H1 (cell line): Measurements from ENCODE around the gene S1PR3. TPM values are rescaled to one million over a fixed set of nuclear protein-coding genes. Genes with fewer than 3 reads are reported as not detected.

Experiments used
- CTCF ChIA-PET: fragments of 300-600 bp; sonication (Branson Sonifier 250); formaldehyde crosslinking; loops from one replicate; lab custom pipeline; 2021; ENCODE audit not compliant: partially characterized antibody; lab: Charles Lee
- POLR2A ChIA-PET: fragments of 300-600 bp; sonication (Branson Sonifier 250); formaldehyde crosslinking; loops from one replicate; lab custom pipeline; 2021; ENCODE audit warnings: inconsistent platforms; ENCODE audit not compliant: partially characterized antibody; lab: Charles Lee
- DNase-seq, 2 experiments: peaks; one replicate each; pipeline versions ENCODE4 v3.0.0 to v3.0.0-alpha.2; 2010 to 2022; ENCODE audit warnings: low spot score in 2 of 2, low read depth in 1 of 2, mixed read lengths in 1 of 2
- FAIRE-seq: peaks from 2 replicates; lab custom pipeline; 2011; peaks lifted over from hg19 to GRCh38; lab: Jason Lieb, UNC
- H2AFZ ChIP-seq: 2 replicates; pipeline ENCODE4 v1.8.1; 2012; ENCODE audit warnings: low read length, inconsistent platforms
- H2AK5ac ChIP-seq: 2 replicates; pipeline ENCODE4 v1.6.1; 2013; ENCODE audit warnings: low read depth, low read length
- H2BK120ac ChIP-seq: replicated peaks from 2 replicates; pipeline ENCODE3; 2013; ENCODE audit warnings: low read depth, low read length, inconsistent platforms
- H2BK12ac ChIP-seq: 2 replicates; pipeline ENCODE4 v1.6.1; 2013; ENCODE audit warnings: low read depth, low read length
- H2BK15ac ChIP-seq: 2 replicates; pipeline ENCODE4 v1.6.1; 2013; ENCODE audit warnings: low read length
- H2BK20ac ChIP-seq: 2 replicates; pipeline ENCODE4 v1.6.1; 2013; ENCODE audit warnings: low read length
- H2BK5ac ChIP-seq: 2 replicates; pipeline ENCODE4 v1.6.1; 2013; ENCODE audit warnings: low read depth, low read length
- H3K14ac ChIP-seq: 2 replicates; pipeline ENCODE4 v1.6.1; 2013; ENCODE audit warnings: inconsistent platforms; ENCODE audit not compliant: insufficient read length
- H3K18ac ChIP-seq: 2 replicates; pipeline ENCODE4 v1.6.1; 2013; ENCODE audit warnings: low read length; ENCODE audit errors: extremely low read depth
- H3K23ac ChIP-seq: 2 replicates; pipeline ENCODE4 v1.6.1; 2013; ENCODE audit warnings: inconsistent platforms; ENCODE audit not compliant: insufficient read length
- H3K23me2 ChIP-seq: 2 replicates; pipeline ENCODE4 v1.6.1; 2013; ENCODE audit warnings: low read depth, low read length
- H3K27ac ChIP-seq: 2 replicates; pipeline ENCODE4 v1.6.1; 2011; ENCODE audit warnings: low read depth, low read length, inconsistent platforms
- H3K27me3 ChIP-seq, 4 experiments: replicated peaks in 1 of 4; 1 replicate in 1 of 4; 2 replicates in 3 of 4; pipeline versions ENCODE4 v1.6.1 to v1.8.1; 2011 to 2013; ENCODE audit warnings: low read length in 3 of 4, mild to moderate bottlenecking in 3 of 4, inconsistent platforms in 2 of 4, mixed read lengths in 2 of 4, moderate library complexity in 1 of 4; ENCODE audit not compliant: control insufficient read depth in 3 of 4, insufficient read depth in 3 of 4; ENCODE audit errors: extremely low read depth in 1 of 4
- H3K36me3 ChIP-seq, 4 experiments: 2 replicates each; pipeline versions ENCODE4 v1.6.1 to v1.8.1; 2011 to 2013; ENCODE audit warnings: mild to moderate bottlenecking in 4 of 4, low read length in 3 of 4, moderate library complexity in 2 of 4, control low read depth in 1 of 4, inconsistent platforms in 1 of 4; ENCODE audit not compliant: insufficient read depth in 4 of 4, control insufficient read depth in 2 of 4
- H3K4ac ChIP-seq: replicated peaks from 2 replicates; pipeline ENCODE3; 2013; ENCODE audit warnings: low read length, low read depth, mixed read lengths, inconsistent platforms; ENCODE audit not compliant: insufficient read length
- H3K4me1 ChIP-seq, 4 experiments: replicated peaks in 1 of 4; 1 replicate in 1 of 4; 2 replicates in 3 of 4; pipeline versions ENCODE4 v1.6.1 to v1.8.1; 2011 to 2013; ENCODE audit warnings: low read length in 3 of 4, inconsistent platforms in 2 of 4, mixed read lengths in 1 of 4; ENCODE audit not compliant: insufficient read depth in 4 of 4, control insufficient read depth in 3 of 4
- H3K4me2 ChIP-seq, 2 experiments: 2 replicates each; pipeline versions ENCODE4 v1.6.1 to v1.8.1; 2011 to 2013; ENCODE audit warnings: low read depth in 2 of 2, low read length in 2 of 2, control low read depth in 1 of 2, inconsistent platforms in 1 of 2, mild to moderate bottlenecking in 1 of 2; ENCODE audit not compliant: insufficient read depth in 1 of 2
- H3K4me3 ChIP-seq, 4 experiments: fragments of 200-600, 300-600 bp in 1 of 4; sonication (generic), shearing (Covaris generic), sonication (Bioruptor Twin) in 1 of 4; 2 replicates each; pipeline versions ENCODE4 v1.5.1 to v1.8.1; 2011 to 2016; ENCODE audit warnings: low read length in 4 of 4, low read depth in 3 of 4, control low read depth in 2 of 4, inconsistent platforms in 2 of 4, mild to moderate bottlenecking in 2 of 4, mixed read lengths in 1 of 4, moderate library complexity in 1 of 4; ENCODE audit not compliant: insufficient read depth in 2 of 4; ENCODE audit errors: extremely low read depth in 1 of 4
- H3K56ac ChIP-seq: replicated peaks from 2 replicates; pipeline ENCODE3; 2013; ENCODE audit warnings: low read depth, mild to moderate bottlenecking, mixed read lengths, low read length, inconsistent platforms; ENCODE audit not compliant: insufficient read length
- H3K79me1 ChIP-seq: 2 replicates; pipeline ENCODE4 v1.6.1; 2013; ENCODE audit warnings: low read depth, low read length, control low read depth
- H3K79me2 ChIP-seq, 2 experiments: 2 replicates each; pipeline versions ENCODE4 v1.6.1 to v1.8.1; 2012 to 2013; ENCODE audit warnings: low read length in 2 of 2, mild to moderate bottlenecking in 2 of 2, inconsistent platforms in 1 of 2; ENCODE audit not compliant: insufficient read depth in 2 of 2, control insufficient read depth in 1 of 2
- H3K9ac ChIP-seq, 4 experiments: replicated peaks in 1 of 4; 1 replicate in 1 of 4; 2 replicates in 3 of 4; pipeline versions ENCODE4 v1.6.1 to v1.8.1; 2011 to 2013; ENCODE audit warnings: low read depth in 3 of 4, low read length in 3 of 4, control low read depth in 2 of 4, mild to moderate bottlenecking in 2 of 4, moderate library complexity in 2 of 4, inconsistent platforms in 1 of 4; ENCODE audit errors: extremely low read depth in 1 of 4
- H3K9me3 ChIP-seq, 2 experiments: 2 replicates each; pipeline versions ENCODE4 v1.6.1 to v1.8.1; 2012 to 2013; ENCODE audit warnings: mild to moderate bottlenecking in 2 of 2, moderate library complexity in 2 of 2, control low read depth in 1 of 2, inconsistent platforms in 1 of 2, low read depth in 1 of 2, low read length in 1 of 2, mixed read lengths in 1 of 2; ENCODE audit not compliant: insufficient read depth in 2 of 2
- H4K20me1 ChIP-seq, 2 experiments: replicated peaks in 1 of 2; 2 replicates each; pipeline versions ENCODE3 to v1.8.1; 2011 to 2013; ENCODE audit warnings: inconsistent platforms in 2 of 2, low read length in 2 of 2, mild to moderate bottlenecking in 1 of 2; ENCODE audit not compliant: insufficient read depth in 2 of 2, control insufficient read depth in 1 of 2
- H4K5ac ChIP-seq: 2 replicates; pipeline ENCODE4 v1.6.1; 2013; ENCODE audit warnings: low read length, low read depth, mixed read lengths, inconsistent platforms; ENCODE audit not compliant: insufficient read length
- H4K8ac ChIP-seq: 2 replicates; pipeline ENCODE4 v1.8.0; 2013; ENCODE audit warnings: mild to moderate bottlenecking, moderate library complexity, low read length, inconsistent platforms; ENCODE audit not compliant: insufficient read depth; ENCODE audit errors: extremely low read depth
- H4K91ac ChIP-seq: replicated peaks from 2 replicates; pipeline ENCODE3; 2013; ENCODE audit warnings: low read length, mixed read lengths, inconsistent platforms; ENCODE audit not compliant: insufficient read length
- ATF3 ChIP-seq: IDR thresholded peaks from 2 replicates; pipeline ENCODE4 v1.6.1; 2011; ENCODE audit warnings: low read depth, mild to moderate bottlenecking, low read length; ENCODE audit not compliant: insufficient read depth
- CREB1 ChIP-seq: IDR thresholded peaks from 2 replicates; pipeline ENCODE4 v1.6.1; 2012; ENCODE audit warnings: inconsistent platforms
- KDM1A ChIP-seq: fragments of 200-600, 300-600 bp; sonication (generic); IDR thresholded peaks from 2 replicates; pipeline ENCODE4 v1.7.1; 2016; ENCODE audit warnings: mild to moderate bottlenecking, low read length, borderline replicate concordance
- RNF2 ChIP-seq: fragments of 200-900, 300-1000 bp; sonication (generic); IDR thresholded peaks from 2 replicates; pipeline ENCODE4 v1.7.1; 2016; ENCODE audit warnings: borderline replicate concordance, low read depth, mild to moderate bottlenecking, antibody characterized with exemption, low read length; ENCODE audit not compliant: poor library complexity, severe bottlenecking; ENCODE audit errors: missing control alignments
- TBP ChIP-seq: IDR thresholded peaks from 2 replicates; pipeline ENCODE4 v1.6.1; 2011; ENCODE audit warnings: low read depth, low read length, improper control_type of control experiment
- WGBS, 2 experiments: shearing (Covaris generic) in 1 of 2; methylation state at CpG; one replicate each; pipeline versions ENCODE4 v1.1.6 to v1.1.7; 2013 to 2015; ENCODE audit warnings: low lambda C conversion rate in 2 of 2, mixed read lengths in 2 of 2, inconsistent platforms in 1 of 2, low coverage in 1 of 2, missing lambda C conversion rate in 1 of 2; ENCODE audit not compliant: insufficient replicate concordance in 2 of 2, insufficient coverage in 1 of 2, insufficient read length in 1 of 2; ENCODE audit errors: extremely low coverage in 1 of 2, missing lambda C conversion rate in 1 of 2; 5-methylcytosine and 5-hydroxymethylcytosine counted together
- polyA plus RNA-seq, 7 experiments: library from polyadenylated mRNA; depleted of rRNA in 3 of 7; stranded (reverse) in 5 of 7; unstranded in 2 of 7; fragments of >200 nt in 5 of 7; fragments of 200-250 nt in 2 of 7; gene quantifications; 1 replicate in 5 of 7; 2 replicates in 1 of 7; 4 replicates in 1 of 7; pipeline versions ENCODE4 v1.2.1 to v1.2.3, GENCODE V29; 2011 to 2013; ENCODE audit warnings: missing spikeins in 2 of 7, mixed read lengths in 2 of 7
- total RNA-seq: library from RNA; stranded (reverse); fragmentation: NEBNext Ultra II Directional; extraction: Animal tissue kit (Norgen Biotek cat#: 25700); gene quantifications from 2 replicates; pipeline ENCODE4 v1.2.1, GENCODE V29; 2021

The S1PR3 gene
- total and polyA plus RNA-seq, 2 of the 8 experiments (the other 6 are each of a cell fraction or from before 2014, with no cell fraction given), result 3.7 to 6.4 TPM

- CTCF ChIA-PET, result no interaction called here
- H3K79me1 ChIP-seq, result 0 out of 2 replicates have a peak, but pooled peaks cover 2% of the 10 kb centered on the region
- H4K91ac ChIP-seq, result no peak overlapping the region
- H2AFZ ChIP-seq, result no peak overlapping the region
- H3K14ac ChIP-seq, result no peak overlapping the region
- no peak overlapping the region for H3K4me2 ChIP-seq
- H2BK15ac ChIP-seq, result no peak overlapping the region
- H2BK120ac ChIP-seq, result no peak overlapping the region
- no peak overlapping the region for H3K9ac ChIP-seq
- DNase-seq (no peak), FAIRE-seq (no peak)
- H2BK5ac ChIP-seq, result no peak overlapping the region
- H4K8ac ChIP-seq, result no peak overlapping the region
- no peak overlapping the region for H2AK5ac ChIP-seq
- 0 out of 2 replicates have a peak, but pooled peaks cover 1% of the 10 kb centered on the region for H3K23me2 ChIP-seq
- WGBS, 2 experiments, result 61% methylated on average over 4 of the region's 4 CpGs; no CpG with 5 or more reads in 1 of the 2 experiments
- no peak overlapping the region for H3K27ac ChIP-seq
- no peak overlapping the region for H3K23ac ChIP-seq
- H3K36me3 ChIP-seq, result no peaks in the 10 kb centered on the region
- H3K4ac ChIP-seq, result no peak overlapping the region
- H2BK20ac ChIP-seq, result no peak overlapping the region
- H2BK12ac ChIP-seq, result no peak overlapping the region
- H3K18ac ChIP-seq, result no peak overlapping the region
- no peak for TF ChIP-seq RNF2
- TF ChIP-seq CREB1, result no peak
- TF ChIP-seq ATF3, result no peak
- TF ChIP-seq TBP, result no peak
- no peak for TF ChIP-seq KDM1A
- H3K4me3 ChIP-seq, result no peak overlapping the region
- no peaks in the 10 kb centered on the region for H3K9me3 ChIP-seq
- H4K5ac ChIP-seq, result no peak overlapping the region
- POLR2A ChIA-PET, result no interaction called here
- H3K56ac ChIP-seq, result no peak overlapping the region
- H3K4me1 ChIP-seq, result no peaks in the 10 kb centered on the region
- peaks cover 0 to 2% of the 10 kb centered on the region in 2 experiments for H4K20me1 ChIP-seq
- peaks cover 0 to 3% of the 10 kb centered on the region in 2 experiments; a peak in 1 of 4 replicates for H3K79me2 ChIP-seq
- no peaks in the 10 kb centered on the region; a peak in 1 of 7 replicates for H3K27me3 ChIP-seq
These were observed 45.5 kb upstream of the S1PR3 start for GRCh38 chr9:88945636-88946333.
